Mesenchymal stem cell (in vitro differentiated cells and primary cell): ENCODE data around the gene CSNK1G1.

Experiments used
- DNase-seq: peaks from one replicate; pipeline ENCODE4 v3.0.0-alpha.2; 2013
- H2AFZ ChIP-seq: one replicate; pipeline ENCODE4 v1.6.1; 2013; ENCODE audit warnings: low read depth, mild to moderate bottlenecking, control low read depth, inconsistent platforms, low read length, moderate library complexity
- H2AK5ac ChIP-seq: 2 replicates; pipeline ENCODE4 v1.6.1; 2013; ENCODE audit warnings: low read length, moderate library complexity, mild to moderate bottlenecking, inconsistent platforms; ENCODE audit not compliant: severe bottlenecking
- H2BK120ac ChIP-seq: one replicate; pipeline ENCODE4 v1.6.1; 2013; ENCODE audit warnings: low read depth, mild to moderate bottlenecking, inconsistent platforms, low read length, moderate library complexity
- H2BK12ac ChIP-seq, 2 experiments: one replicate each; pipeline ENCODE4 v1.6.1; 2013; ENCODE audit warnings: inconsistent platforms in 2 of 2, low read length in 2 of 2, mild to moderate bottlenecking in 2 of 2, moderate library complexity in 2 of 2, control low read depth in 1 of 2
- H2BK15ac ChIP-seq: one replicate; pipeline ENCODE4 v1.6.1; 2013; ENCODE audit warnings: mild to moderate bottlenecking, low read depth, inconsistent platforms; ENCODE audit not compliant: poor library complexity, severe bottlenecking
- H2BK5ac ChIP-seq: 2 replicates; pipeline ENCODE4 v1.6.1; 2013; ENCODE audit warnings: low read depth, mild to moderate bottlenecking, low read length, control low read depth, inconsistent platforms; ENCODE audit not compliant: poor library complexity, severe bottlenecking
- H3K14ac ChIP-seq, 2 experiments: one replicate each; pipeline ENCODE4 v1.6.1; 2013; ENCODE audit warnings: inconsistent platforms in 2 of 2, low read length in 2 of 2, control low read depth in 1 of 2, mild to moderate bottlenecking in 1 of 2, moderate library complexity in 1 of 2
- H3K18ac ChIP-seq, 2 experiments: one replicate each; pipeline ENCODE4 v1.6.1; 2013; ENCODE audit warnings: inconsistent platforms in 2 of 2, low read length in 2 of 2, control low read depth in 1 of 2, low read depth in 1 of 2, mild to moderate bottlenecking in 1 of 2
- H3K23ac ChIP-seq, 2 experiments: one replicate each; pipeline ENCODE4 v1.6.1; 2013; ENCODE audit warnings: inconsistent platforms in 2 of 2, low read length in 2 of 2, mild to moderate bottlenecking in 2 of 2, moderate library complexity in 2 of 2, control low read depth in 1 of 2
- H3K27ac ChIP-seq: 2 replicates; pipeline ENCODE4 v1.5.1; 2013; ENCODE audit warnings: mild to moderate bottlenecking, moderate library complexity, low read length, control low read depth, inconsistent platforms; ENCODE audit not compliant: poor library complexity, severe bottlenecking
- H3K27me3 ChIP-seq, 2 experiments: 2 replicates each; pipeline versions ENCODE4 v1.6.1 to v1.7.0; 2013; ENCODE audit warnings: low read length in 2 of 2, mild to moderate bottlenecking in 2 of 2, moderate library complexity in 2 of 2, control low read depth in 1 of 2, inconsistent platforms in 1 of 2; ENCODE audit not compliant: control insufficient read depth in 1 of 2, insufficient read depth in 1 of 2
- H3K36me3 ChIP-seq, 2 experiments: 2 replicates each; pipeline versions ENCODE4 v1.6.1 to v1.7.0; 2013; ENCODE audit warnings: low read length in 2 of 2, control low read depth in 1 of 2, inconsistent platforms in 1 of 2, low read depth in 1 of 2, mild to moderate bottlenecking in 1 of 2; ENCODE audit not compliant: insufficient read depth in 2 of 2, control insufficient read depth in 1 of 2
- H3K4ac ChIP-seq, 2 experiments: one replicate each; pipeline ENCODE4 v1.6.1; 2013; ENCODE audit warnings: inconsistent platforms in 2 of 2, low read length in 2 of 2, mild to moderate bottlenecking in 2 of 2, moderate library complexity in 2 of 2, control low read depth in 1 of 2, low read depth in 1 of 2
- H3K4me1 ChIP-seq: 2 replicates; pipeline ENCODE4 v1.6.1; 2013; ENCODE audit warnings: low read depth, low read length, control low read depth; ENCODE audit not compliant: control insufficient read depth, insufficient read depth
- H3K4me2 ChIP-seq: 2 replicates; pipeline ENCODE4 v1.6.1; 2013; ENCODE audit warnings: low read length, mild to moderate bottlenecking, inconsistent platforms; ENCODE audit not compliant: poor library complexity, severe bottlenecking
- H3K4me3 ChIP-seq, 2 experiments: 2 replicates each; pipeline versions ENCODE4 v1.5.1 to v1.7.0; 2013; ENCODE audit warnings: low read length in 2 of 2, mild to moderate bottlenecking in 2 of 2, control low read depth in 1 of 2, low read depth in 1 of 2; ENCODE audit not compliant: insufficient read depth in 1 of 2
- H3K79me1 ChIP-seq: replicated peaks from 2 replicates; pipeline ENCODE4 v1.6.1; 2013; ENCODE audit warnings: mild to moderate bottlenecking, control low read depth, low read length, inconsistent platforms; ENCODE audit not compliant: poor library complexity, severe bottlenecking
- H3K9ac ChIP-seq: 2 replicates; pipeline ENCODE4 v1.7.0; 2013; ENCODE audit warnings: mild to moderate bottlenecking, low read length, moderate library complexity
- H3K9me3 ChIP-seq: 2 replicates; pipeline ENCODE4 v1.7.0; 2013; ENCODE audit warnings: mild to moderate bottlenecking, low read length; ENCODE audit not compliant: control insufficient read depth
- H4K8ac ChIP-seq: one replicate; pipeline ENCODE4 v1.6.1; 2013; ENCODE audit warnings: inconsistent platforms, mild to moderate bottlenecking, low read length, moderate library complexity
- H4K91ac ChIP-seq: one replicate; pipeline ENCODE4 v1.6.1; 2013; ENCODE audit warnings: mild to moderate bottlenecking, low read length, inconsistent platforms
- WGBS: methylation state at CpG from one replicate; pipeline ENCODE4 v1.1.7; 2013; ENCODE audit warnings: mixed read lengths; 5-methylcytosine and 5-hydroxymethylcytosine counted together

Gene CSNK1G1

DNA sequence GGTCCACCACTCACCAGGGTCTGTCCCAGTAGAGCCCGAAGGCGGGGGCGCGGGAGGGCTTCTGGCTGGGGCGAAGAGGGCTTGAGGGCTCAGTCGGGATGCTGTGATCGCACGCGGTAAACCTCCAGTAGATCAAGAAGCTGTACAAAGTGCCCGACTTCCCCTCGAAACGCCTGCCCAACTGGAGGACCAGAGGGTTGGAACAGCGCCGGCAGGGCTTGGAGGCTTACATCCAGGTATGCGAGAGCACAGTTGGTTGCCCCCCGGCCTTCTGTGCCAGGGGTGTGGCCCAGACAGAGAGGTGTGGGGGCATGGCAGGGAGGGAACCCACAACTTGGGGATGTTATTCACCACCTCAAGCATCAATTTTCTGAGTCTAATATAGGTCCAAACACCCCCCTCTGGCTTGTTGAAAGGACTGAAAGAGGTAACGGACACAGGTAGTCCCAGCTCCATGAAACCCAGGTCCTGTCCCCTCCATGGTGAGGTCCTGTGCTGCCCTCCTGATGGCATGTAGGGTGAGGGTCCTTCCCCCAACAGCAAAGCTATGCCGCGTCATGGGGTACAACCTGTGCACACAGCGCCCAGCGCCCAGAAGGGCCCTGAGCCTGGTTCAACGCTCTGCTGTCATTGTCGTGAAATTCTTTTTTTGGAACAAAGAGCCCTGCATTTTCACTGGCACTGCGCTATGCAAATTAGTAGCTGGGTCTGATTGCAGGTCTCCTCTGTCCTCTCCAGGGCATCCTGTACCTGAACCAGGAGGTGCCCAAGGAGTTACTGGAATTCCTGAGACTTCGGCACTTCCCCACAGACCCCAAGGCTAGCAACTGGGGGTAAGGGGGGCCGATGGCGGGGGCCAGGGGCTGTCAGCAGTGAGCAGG lies 203.2 kb downstream of the CSNK1G1 start:
- H3K36me3 ChIP-seq, result peaks cover 35 to 38% of the 10 kb centered on the region in 2 experiments
- H3K79me1 ChIP-seq, result peaks cover 2% of the 10 kb centered on the region
- H3K23ac ChIP-seq, result peak overlapping the region in 1 of 2 experiments; percentile 46
- no peak overlapping the region for H2BK15ac ChIP-seq
- H3K27ac ChIP-seq, result no peak overlapping the region
- WGBS, result 42% methylated on average over 26 of the region's 27 CpGs
- H2BK120ac ChIP-seq, result no peak overlapping the region
- H3K14ac ChIP-seq, result no peak overlapping the region
- peaks cover 9 to 16% of the 10 kb centered on the region in 2 experiments for H3K27me3 ChIP-seq
- H3K18ac ChIP-seq, result no peak overlapping the region
- H2BK5ac ChIP-seq, result no peak overlapping the region
- peak overlapping the region; percentile 13 for H4K8ac ChIP-seq
- H3K4me3 ChIP-seq, result peak overlapping the region; percentile 46 to 55
- H2BK12ac ChIP-seq, result no peak overlapping the region
- H3K9me3 ChIP-seq, result no peaks in the 10 kb centered on the region
- H2AFZ ChIP-seq, result no peak overlapping the region
- H4K91ac ChIP-seq, result no peak overlapping the region
- DNase-seq, result peak; percentile 9
- no peak overlapping the region for H3K9ac ChIP-seq
- H3K4ac ChIP-seq, result no peak overlapping the region
- no peak overlapping the region for H2AK5ac ChIP-seq
- H3K4me2 ChIP-seq, result peak overlapping the region; percentile 81
- peaks cover 24% of the 10 kb centered on the region for H3K4me1 ChIP-seq

DNA sequence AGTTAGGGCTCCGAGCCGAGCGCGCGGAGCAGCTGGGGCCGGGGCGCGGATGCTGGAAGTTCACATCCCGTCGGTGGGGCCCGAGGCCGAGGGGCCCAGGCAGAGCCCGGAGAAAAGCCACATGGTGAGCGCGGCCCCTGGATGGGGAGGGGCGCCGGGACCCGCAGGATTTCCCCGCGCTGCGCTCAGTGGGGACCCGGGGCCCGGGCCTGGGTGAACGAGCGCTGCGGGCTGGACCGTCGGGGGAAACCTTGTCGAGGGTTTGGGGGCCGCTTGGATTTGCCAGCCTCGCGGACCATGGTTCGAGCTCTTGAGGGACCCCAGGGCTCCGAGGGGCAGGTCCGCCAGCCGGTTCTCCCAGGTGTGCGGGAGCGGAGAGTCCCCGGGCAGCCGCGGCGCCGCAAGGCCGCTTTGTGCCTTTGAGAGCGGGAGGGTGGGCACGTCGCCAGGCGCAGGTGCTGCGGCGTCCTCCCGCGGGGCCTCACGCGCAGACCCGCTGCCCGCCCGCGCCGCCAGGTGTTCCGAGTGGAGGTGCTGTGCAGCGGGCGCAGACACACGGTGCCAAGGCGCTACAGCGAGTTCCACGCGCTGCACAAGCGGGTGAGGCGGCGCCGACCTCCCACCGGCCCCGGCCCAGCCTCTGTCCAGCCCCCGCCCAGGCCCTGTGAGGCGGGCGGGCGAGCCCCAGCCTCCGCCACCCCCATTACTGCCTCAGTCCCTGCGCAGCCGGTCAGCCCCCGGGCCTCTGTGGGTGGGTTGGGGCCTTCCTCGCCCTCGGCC lies 204.1 kb downstream of the CSNK1G1 start, which contains the start of gene SNX22:
SNX22 (plus strand) TSS at position 5 of the 780 bp plus-strand sequence; CDS start at position 50, 45 bp downstream.
- Histone ChIP-seq H3K9ac (no peak within 1 kb of the TSS), H2BK15ac (peak within 1 kb of the TSS; percentile 58), H3K9me3 (no peaks in the 10 kb centered on the region), H2BK12ac (no peak within 1 kb of the TSS), H4K91ac (no peak within 1 kb of the TSS), H2BK120ac (no peak within 1 kb of the TSS), H3K23ac (peak within 1 kb of the TSS; percentile 46 to 81), H2AFZ (peak within 1 kb of the TSS; percentile 60), H3K4ac (no peak within 1 kb of the TSS), H3K36me3 (peaks cover 27 to 35% of the 10 kb centered on the region in 2 experiments), H3K14ac (no peak within 1 kb of the TSS), H2AK5ac (no peak within 1 kb of the TSS), H3K4me2 (peak within 1 kb of the TSS; percentile 81), H3K27ac (no peak within 1 kb of the TSS), H3K27me3 (peaks cover 9 to 16% of the 10 kb centered on the region in 2 experiments), H3K18ac (peak within 1 kb of the TSS in 1 of 2 experiments; percentile 76), H2BK5ac (no peak within 1 kb of the TSS), H4K8ac (peak within 1 kb of the TSS; percentile 13), H3K4me3 (peak within 1 kb of the TSS; percentile 46 to 55), H3K4me1 (peaks cover 28% of the 10 kb centered on the region), H3K79me1 (peaks cover 2% of the 10 kb centered on the region)
- DNase-seq, result peak; percentile 16
- WGBS, result 4% methylated on average over 82 of the region's 83 CpGs

DNA sequence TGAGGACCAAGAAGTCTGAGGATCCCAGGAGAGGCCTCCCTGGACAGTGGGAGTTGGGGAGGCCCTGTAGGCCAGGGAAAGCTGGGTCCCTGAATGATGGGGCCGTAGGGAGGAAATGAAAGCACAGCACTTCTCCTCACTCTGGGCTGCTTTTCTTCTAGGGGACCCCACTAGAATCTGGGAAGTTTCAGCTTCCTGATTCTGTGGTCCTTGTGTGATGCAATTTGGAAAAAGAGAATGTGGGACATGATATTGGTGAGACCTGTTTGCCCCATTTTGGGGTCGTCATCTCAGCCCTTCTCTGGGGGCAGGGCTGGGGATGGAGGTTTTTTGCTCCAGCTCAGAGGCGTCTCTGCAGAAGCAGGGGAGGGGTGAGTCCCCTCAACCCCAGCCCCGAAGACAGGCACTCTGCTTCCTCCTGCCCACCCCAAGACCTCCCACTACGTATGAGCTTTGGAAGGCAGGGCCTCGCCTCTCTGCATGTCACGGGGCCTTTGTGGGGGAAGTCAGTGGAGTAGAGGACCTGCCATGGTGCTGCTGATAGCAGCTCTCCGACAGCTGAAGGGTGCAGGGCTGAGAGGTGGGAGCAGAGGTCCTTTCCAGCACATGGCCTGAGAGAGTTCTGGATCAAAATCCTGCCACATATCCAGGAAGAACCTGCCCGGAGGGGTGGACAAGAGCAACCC lies 205.9 kb downstream of the CSNK1G1 start:
- Histone ChIP-seq H3K27me3 (peaks cover 9 to 16% of the 10 kb centered on the region in 2 experiments), H3K18ac (no peak overlapping the region), H3K36me3 (peaks cover 16 to 26% of the 10 kb centered on the region in 2 experiments), H2BK120ac (no peak overlapping the region), H2AFZ (no peak overlapping the region), H3K9ac (no peak overlapping the region), H4K91ac (no peak overlapping the region), H3K4ac (no peak overlapping the region), H3K79me1 (no peaks in the 10 kb centered on the region), H4K8ac (no peak overlapping the region), H2BK15ac (no peak overlapping the region), H2BK12ac (no peak overlapping the region), H3K23ac (no peak overlapping the region), H2AK5ac (no peak overlapping the region), H3K9me3 (no peaks in the 10 kb centered on the region), H3K4me1 (peaks cover 39% of the 10 kb centered on the region), H3K4me2 (no peak overlapping the region), H3K27ac (no peak overlapping the region), H2BK5ac (no peak overlapping the region), H3K14ac (no peak overlapping the region), H3K4me3 (no peak overlapping the region)
- 90% methylated on average over 4 of the region's 9 CpGs for WGBS
- DNase-seq, result no peak
